HL-60 (cell line): ENCODE results near the gene FZD2.

Source experiments
- DNase-seq, 2 experiments: peaks; one replicate each; pipeline ENCODE4 v3.0.0-alpha.2; 2010 to 2020; ENCODE audit warnings: low read depth in 1 of 2, low spot score in 1 of 2
- H3K27ac ChIP-seq: fragments of 250-450 bp; sonication (Bioruptor Pico); replicated peaks from 2 replicates; pipeline ENCODE4 v1.5.1; 2020; ENCODE audit warnings: mild to moderate bottlenecking, moderate library complexity
- H3K27me3 ChIP-seq: fragments of 250-450 bp; sonication (Bioruptor Pico); 2 replicates; pipeline ENCODE4 v1.5.1; 2021; ENCODE audit warnings: mild to moderate bottlenecking, moderate library complexity; ENCODE audit not compliant: insufficient read depth, poor library complexity, severe bottlenecking
- H3K4me3 ChIP-seq: replicated peaks from 2 replicates; pipeline ENCODE4 v1.5.1; 2011; ENCODE audit warnings: mild to moderate bottlenecking, control low read depth, low read length; ENCODE audit not compliant: insufficient read depth
- GABPA ChIP-seq: IDR thresholded peaks from 2 replicates; pipeline ENCODE4 v1.6.1; 2012; ENCODE audit warnings: low read depth
- POLR2AphosphoS5 ChIP-seq: IDR thresholded peaks from 2 replicates; pipeline ENCODE4 v1.6.1; 2012; ENCODE audit warnings: low read depth
- REST ChIP-seq: IDR thresholded peaks from 2 replicates; pipeline ENCODE4 v1.6.1; 2012; ENCODE audit warnings: low read depth; ENCODE audit not compliant: insufficient replicate concordance
- SPI1 ChIP-seq: IDR thresholded peaks from 2 replicates; pipeline ENCODE4 v1.6.1; 2012; ENCODE audit warnings: low read depth, mild to moderate bottlenecking, borderline replicate concordance
- TF ChIP-seq, protein P1 (sequence below): IDR thresholded peaks from one replicate; pipeline ENCODE4 v1.5.1; 2011; ENCODE audit warnings: low read length, control low read depth, inconsistent platforms; ENCODE audit not compliant: insufficient read depth

FZD2 gene

GRCh38 chr17:44598932-44599297 lies 41.6 kb downstream of the FZD2 start:
- TF ChIP-seq SPI1 (no peak), REST (no peak), GABPA (no peak), POLR2AphosphoS5 (no peak)
- TF ChIP-seq, protein P1, sequence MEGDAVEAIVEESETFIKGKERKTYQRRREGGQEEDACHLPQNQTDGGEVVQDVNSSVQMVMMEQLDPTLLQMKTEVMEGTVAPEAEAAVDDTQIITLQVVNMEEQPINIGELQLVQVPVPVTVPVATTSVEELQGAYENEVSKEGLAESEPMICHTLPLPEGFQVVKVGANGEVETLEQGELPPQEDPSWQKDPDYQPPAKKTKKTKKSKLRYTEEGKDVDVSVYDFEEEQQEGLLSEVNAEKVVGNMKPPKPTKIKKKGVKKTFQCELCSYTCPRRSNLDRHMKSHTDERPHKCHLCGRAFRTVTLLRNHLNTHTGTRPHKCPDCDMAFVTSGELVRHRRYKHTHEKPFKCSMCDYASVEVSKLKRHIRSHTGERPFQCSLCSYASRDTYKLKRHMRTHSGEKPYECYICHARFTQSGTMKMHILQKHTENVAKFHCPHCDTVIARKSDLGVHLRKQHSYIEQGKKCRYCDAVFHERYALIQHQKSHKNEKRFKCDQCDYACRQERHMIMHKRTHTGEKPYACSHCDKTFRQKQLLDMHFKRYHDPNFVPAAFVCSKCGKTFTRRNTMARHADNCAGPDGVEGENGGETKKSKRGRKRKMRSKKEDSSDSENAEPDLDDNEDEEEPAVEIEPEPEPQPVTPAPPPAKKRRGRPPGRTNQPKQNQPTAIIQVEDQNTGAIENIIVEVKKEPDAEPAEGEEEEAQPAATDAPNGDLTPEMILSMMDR, result no peak
- no peak overlapping the region for H3K27ac ChIP-seq
- no peak overlapping the region for H3K4me3 ChIP-seq
- H3K27me3 ChIP-seq, result no peaks in the 10 kb centered on the region
- DNase-seq, result no peak

DNA sequence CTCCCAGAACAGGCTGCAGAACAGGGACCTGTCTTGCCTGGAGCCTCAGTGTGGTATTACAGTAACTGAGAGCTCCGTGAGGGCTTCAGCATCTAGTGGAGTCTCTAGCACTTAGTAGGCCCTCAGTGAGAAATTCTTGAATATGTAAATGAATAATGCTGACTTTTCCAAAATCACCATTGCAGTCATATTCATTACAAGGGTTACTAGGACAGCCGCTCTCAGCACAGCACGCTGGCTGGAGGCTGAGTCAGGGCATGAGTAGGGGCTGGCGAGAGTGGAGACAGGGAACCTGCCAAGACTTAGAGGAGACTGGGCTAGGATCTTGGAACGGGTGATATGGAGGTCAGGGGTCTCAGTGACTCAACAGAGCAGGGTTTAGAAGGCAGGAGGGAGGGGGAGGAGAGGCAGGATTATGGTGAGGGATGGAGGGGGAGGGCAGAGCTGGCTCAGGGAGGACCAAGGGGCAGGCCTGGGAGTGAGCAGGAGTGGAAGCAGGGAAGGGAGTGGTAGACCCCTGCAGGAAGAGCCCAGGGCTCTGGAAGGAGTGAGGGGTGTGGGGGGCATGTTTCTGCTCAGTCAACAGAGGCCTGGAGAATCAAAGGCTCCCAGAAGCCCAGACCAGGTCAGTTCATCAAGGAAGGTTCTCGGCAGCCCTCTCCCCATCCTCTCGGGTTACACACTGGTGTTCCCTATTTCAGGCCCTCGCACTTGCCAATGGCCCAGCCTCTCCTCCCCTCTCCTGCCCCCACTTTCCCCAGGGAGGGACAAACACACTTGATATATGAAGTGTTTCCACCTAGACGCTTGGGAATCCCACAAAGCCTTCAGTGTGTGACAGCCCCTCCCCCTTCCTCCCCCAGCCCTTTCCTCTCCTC lies 42.3 kb downstream of the FZD2 start:
- H3K27ac ChIP-seq, result no peak overlapping the region
- no peak for DNase-seq
- H3K27me3 ChIP-seq, result no peaks in the 10 kb centered on the region
- no peak overlapping the region for H3K4me3 ChIP-seq
- TF ChIP-seq REST (no peak), SPI1 (no peak), GABPA (no peak), POLR2AphosphoS5 (no peak)
- TF ChIP-seq, protein P1, result no peak

DNA sequence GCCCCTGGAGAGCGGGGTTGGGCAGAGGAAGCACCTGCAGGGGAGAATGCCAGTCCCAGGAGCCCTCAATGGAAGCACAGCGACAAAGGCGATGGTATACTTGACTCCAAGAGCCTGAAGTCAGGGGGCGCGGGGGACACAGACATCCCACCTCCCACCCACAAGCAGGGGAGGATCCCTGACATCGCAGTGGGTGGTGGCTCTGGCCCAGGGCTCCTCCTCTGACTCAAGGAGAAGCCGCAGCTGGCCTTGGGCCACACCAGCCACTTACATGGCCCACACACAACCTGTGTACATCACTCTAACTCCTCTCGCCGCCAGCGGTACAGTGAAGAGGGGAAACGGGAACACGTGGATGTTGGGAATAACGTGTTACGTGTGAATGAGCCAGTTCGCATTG lies 44.3 kb downstream of the FZD2 start:
- H3K27ac ChIP-seq, result no peak overlapping the region
- TF ChIP-seq, protein P1, result no peak
- no peak for TF ChIP-seq GABPA
- H3K4me3 ChIP-seq, result no peak overlapping the region
- DNase-seq, result no peak
- no peaks in the 10 kb centered on the region for H3K27me3 ChIP-seq

GRCh38 chr17:44601973-44602372 lies 44.7 kb downstream of the FZD2 start:
- no peak overlapping the region for H3K27ac ChIP-seq
- TF ChIP-seq REST, result no peak
- TF ChIP-seq, protein P1, result no peak
- TF ChIP-seq GABPA, result no peak
- no peaks in the 10 kb centered on the region for H3K27me3 ChIP-seq
- DNase-seq, result no peak
- H3K4me3 ChIP-seq, result no peak overlapping the region
